ENCODE results near the gene FBXO31.
A peak's percentile ranks its signal among the peaks of the same experiment; 100 is the strongest.
"Not testable (repeated sequence)": the region's sequence is repeated elsewhere in the genome, so short reads cannot be mapped to it uniquely, and the experiment has no call there.

The FBXO31 gene

GRCh38 chr16:87362828-87363559 is 20.6 kb downstream of the FBXO31 start:
- not testable (repeated sequence) for DNase-seq (ENCODE audit: low read depth)

DNA sequence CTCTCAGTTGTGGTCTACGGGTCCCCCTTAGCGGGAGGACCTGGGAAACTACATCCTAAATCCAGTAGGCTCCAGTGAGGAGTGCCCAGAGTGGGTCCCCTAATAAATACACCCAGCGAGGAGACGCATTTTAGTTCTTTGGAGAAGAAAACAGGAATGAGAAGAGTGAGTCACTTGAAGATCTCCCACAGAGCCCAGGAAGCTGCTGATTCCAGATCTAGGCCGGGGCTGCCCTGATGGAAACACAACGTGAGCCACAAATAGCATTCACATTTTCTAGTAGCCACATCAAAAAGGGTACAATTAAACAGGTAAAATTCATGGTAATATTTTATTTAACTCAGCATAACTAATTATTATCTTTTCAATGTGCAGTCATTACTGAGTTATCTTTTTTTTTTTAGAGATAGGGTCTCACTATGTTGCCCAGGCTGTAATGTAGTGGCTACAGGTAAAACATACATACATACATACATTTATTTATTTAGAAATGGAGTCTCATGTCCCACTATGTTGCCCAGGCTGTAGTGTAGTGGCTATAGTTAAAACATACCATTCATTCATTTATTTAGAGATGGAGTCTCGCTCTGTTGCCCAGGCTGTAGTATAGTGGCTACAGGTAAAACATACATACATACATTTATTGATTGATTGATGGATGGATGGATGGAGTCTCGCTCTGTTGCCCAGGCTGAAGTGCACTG is 21.5 kb downstream of the FBXO31 start:
- DNase-seq (ENCODE audit: low read depth) = no peak

GRCh38 chr16:87360862-87361610 is 22.5 kb downstream of the FBXO31 start:
- no peak for DNase-seq (ENCODE audit: low read depth)

GRCh38 chr16:87359121-87359520 is 24.5 kb downstream of the FBXO31 start:
- DNase-seq (ENCODE audit: low read depth) = no peak

DNA sequence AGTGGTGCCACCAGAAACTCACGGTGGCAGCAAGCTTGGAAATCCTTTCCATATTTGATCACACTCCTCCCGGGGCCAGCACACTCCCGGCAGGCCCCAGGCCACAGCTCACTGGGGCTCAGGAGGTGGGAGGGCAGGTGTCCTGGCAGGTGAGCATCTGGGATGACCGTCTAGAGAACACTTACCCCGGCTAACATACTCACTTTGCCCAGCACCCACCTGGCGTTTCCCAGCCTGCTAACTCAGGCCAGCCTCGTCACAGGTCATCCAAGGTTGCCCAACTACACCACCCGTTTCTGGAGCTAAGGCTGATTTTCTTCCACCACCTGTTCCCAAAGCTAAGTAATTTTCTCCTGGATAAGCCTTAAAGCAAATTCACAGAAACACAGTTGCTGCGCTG is 24.9 kb downstream of the FBXO31 start:
- DNase-seq (ENCODE audit: low read depth) = no peak

- no peak for DNase-seq (ENCODE audit: low read depth)
Measured at GRCh38 chr16:87358250-87358649, 25.3 kb downstream of the FBXO31 start.

- no peak for DNase-seq (ENCODE audit: low read depth)
Measured at GRCh38 chr16:87356491-87356853, 27.1 kb downstream of the FBXO31 start.

- no peak for DNase-seq (ENCODE audit: low read depth)
Measured at GRCh38 chr16:87353613-87354012, 30.0 kb downstream of the FBXO31 start.

- DNase-seq (ENCODE audit: low read depth) = no peak
Measured at GRCh38 chr16:87352818-87353217, 30.8 kb downstream of the FBXO31 start.

DNA sequence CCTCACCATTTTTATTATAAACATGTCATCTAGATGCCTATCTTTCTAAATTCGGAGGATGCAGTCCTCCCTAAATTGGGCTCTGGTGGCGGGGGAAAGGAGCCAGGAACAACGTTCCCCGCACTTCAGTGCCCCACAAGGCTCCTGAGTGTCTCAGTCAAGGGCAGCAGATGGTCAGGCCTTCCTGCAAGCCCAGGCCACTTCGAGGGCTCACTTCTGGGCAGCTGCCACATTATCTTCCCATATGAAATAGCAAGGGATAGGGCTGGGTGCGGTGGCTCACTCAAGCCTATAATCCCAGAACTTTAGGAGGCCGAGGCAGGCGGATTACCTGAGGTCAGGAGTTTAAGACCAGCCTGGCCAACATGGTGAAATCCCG is 32.3 kb downstream of the FBXO31 start:
- no peak for DNase-seq (ENCODE audit: low read depth)

- no peak for DNase-seq (ENCODE audit: low read depth)
Measured at GRCh38 chr16:87350681-87351319, 32.8 kb downstream of the FBXO31 start.

DNA sequence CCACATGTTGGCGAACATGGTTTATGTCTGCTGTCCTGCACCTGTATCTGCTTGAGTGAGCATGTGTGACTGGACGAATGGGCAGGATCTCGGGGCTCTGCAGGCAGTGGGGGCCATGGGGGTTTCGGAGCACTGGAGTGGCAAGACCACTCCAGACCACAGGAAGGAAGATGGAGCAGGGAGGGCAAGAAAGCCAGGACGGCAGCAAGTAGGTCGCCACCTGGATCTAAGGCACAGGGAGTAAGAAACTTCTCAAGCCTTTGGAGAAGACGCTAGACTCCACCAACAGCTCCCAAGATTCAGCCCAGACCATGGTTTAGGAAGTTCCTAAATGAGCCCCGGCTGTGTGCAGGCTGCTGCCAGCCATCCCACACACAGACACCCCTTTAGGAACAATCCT is 33.5 kb downstream of the FBXO31 start:
- no peak for DNase-seq (ENCODE audit: low read depth)

- DNase-seq (ENCODE audit: low read depth) = no peak
Measured at GRCh38 chr16:87348616-87349157, 34.9 kb downstream of the FBXO31 start.

DNA sequence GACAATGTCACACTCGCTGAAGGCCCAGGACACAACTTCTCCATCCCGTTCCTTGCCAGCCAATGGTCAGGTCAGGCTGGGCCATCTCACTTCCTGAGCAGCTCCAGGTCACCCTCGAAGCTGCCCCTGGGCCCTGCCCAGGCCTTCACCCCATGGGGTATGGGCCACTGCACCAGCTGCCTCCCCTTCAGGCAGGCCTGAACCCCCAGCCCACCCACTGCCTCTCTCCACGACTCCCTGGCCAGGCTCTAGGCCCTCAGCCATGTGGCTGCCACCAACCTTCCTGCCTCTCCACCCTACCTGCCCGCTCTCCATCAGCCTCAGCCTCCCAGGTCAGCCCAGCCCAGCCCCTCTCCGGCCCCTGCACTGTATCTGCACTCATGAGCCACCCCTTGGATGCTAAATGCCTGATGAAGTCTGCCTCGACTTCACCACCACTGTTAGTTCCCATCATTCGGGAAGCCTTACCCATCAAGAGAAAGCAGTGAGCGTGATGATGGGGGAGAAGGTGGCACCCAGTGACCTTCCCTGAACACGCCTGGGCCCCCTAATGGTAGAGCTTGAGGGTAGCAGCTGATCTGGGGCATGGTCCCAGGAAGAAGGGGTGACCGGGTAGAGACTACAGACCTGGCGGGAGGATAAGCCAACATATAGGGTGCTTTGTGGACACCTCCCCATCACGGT is 35.5 kb downstream of the FBXO31 start:
- DNase-seq (ENCODE audit: low read depth) = no peak

DNA sequence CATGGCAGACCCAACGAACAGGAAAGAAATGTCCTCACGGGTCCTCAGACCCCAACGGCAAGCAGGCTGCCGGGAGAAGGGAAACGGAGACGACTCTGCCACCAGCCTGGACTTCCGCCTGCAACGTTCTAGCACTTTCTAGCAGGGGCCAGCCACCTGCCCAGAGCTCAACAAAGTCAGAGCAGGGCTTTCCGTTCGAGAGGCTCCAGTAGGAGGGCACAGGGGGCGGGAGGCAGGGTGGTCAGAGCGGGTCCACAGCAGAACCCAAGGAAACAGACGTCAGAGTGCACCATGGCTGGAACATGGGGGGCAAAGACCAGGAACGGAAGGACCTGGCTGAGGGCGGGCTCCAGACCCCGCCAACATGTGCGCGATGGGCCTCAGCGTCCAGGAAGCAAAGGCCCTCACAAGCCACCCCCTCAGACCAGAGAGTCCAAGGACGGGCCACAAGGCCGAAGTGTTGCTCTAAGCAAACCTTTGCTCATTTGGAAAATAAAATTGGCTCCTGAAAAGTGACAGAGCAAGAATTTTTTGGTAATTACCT is 37.0 kb downstream of the FBXO31 start:
- DNase-seq (ENCODE audit: low read depth) = no peak

DNA sequence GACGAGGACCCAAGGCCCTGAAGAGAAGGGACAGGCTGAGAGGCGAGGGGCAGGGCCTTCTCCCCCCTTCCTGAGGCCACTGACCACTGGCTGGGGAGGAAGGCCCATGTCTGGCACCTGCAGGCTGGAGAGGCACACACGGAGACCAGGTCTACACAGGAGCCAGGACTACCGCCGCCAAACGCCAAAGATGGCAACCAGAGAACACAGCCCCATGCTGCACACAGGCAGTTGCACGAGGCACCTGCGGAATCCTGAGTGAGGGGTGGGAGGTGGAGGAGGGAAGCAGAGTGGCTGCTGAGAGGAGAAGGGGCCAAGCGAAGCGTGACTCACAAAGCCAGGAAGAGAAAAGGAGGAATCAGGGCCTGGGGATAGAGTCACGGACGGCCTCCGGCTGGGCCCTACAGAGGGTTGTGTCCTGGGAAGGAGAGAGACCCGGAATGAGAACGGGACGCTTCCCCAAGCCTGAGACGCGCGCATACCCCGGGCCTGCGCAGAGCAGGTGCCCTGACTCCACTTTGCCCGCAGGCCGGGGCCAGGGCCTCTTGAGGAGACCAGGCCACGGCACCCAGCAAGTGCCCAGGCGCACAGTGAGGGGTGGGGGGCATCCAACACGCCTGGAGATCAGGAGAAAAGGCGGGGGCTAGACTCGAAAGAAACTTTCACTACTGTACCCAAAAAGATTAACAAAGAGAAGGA is 37.7 kb downstream of the FBXO31 start:
- no peak for DNase-seq (ENCODE audit: low read depth)

DNA sequence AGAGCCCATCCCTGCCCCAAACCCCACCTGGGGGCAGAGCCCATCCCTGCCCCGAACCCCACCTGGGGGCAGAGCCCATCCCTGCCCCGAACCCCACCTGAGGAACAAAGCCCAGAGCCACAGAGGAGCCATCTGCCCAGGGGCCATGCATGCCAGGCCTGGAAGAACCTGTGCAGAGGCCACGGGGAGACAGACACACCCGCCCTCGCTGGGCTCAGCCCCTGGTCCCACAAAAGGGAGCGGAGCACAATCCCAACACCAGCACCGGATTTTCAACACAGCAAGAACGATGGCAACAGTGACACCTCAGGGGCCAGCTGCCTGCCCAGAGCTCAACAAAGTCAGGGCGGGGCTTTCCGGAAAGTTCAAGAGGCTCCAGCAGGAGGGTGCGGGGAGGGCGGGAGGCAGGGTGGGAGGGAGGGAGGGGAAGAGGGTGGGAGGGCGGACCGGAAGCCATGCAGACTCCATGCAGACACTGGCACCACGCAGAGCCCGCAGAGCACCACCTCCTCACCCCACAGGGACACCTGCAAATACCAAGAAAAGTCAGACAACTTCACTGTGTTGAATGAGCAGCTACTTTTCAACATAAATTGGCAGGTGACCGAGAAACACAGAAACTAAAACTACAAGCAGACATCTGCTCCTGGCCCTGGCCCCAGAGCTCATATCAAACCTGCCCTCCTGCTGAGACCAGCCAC is 38.5 kb downstream of the FBXO31 start:
- DNase-seq (ENCODE audit: low read depth) = peak; percentile 22

DNA sequence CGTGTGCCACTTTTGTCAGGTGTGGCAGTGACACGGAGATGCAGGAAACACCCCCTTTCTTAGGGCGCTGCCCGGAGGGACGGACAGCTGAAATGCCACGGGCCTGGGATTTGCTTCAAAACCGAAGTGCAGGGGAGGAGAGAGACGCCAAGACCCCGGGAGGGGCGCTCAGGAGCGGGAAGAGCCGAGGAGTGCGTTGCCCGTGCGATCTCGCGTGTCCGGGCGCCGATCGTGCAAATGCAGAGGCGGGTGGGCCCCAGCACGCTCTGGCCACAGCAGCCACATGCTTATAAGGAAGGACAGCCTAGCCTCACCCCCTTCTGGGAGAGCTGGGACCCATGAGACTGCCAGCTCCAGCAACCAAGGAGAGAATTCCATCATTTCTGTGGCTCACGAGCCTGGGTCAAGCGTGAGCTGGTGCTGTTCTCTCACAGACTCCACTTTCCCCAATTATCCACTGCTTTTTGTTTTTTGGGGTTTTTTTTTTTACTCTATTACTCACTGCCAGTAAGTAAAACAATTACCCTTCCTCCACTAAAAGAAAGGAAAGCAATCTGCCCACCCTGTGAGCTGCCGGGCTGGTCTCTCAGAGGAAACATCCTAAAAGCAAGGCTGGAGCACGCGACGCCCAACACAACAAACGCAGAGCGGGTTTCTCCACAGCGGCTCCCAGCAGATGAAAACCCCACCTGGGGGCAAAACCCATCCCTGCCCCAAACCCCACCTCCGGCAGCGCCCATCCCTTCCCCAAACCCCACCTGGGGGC is 39.2 kb downstream of the FBXO31 start:
- no peak for DNase-seq (ENCODE audit: low read depth)

GRCh38 chr16:87343753-87344050 is 39.9 kb downstream of the FBXO31 start:
- DNase-seq (ENCODE audit: low read depth) = no peak

Measured in stimulated activated CD8-positive, alpha-beta memory T cell treated with anti-CD3 and anti-CD28 coated beads, Interleukin-4, amount 100 ng/mL, for 24 hours (primary cell).